Activated naive CD8-positive, alpha-beta T cell (primary cell): ENCODE results near the gene RAC2.
A peak's percentile ranks its signal among the peaks of the same experiment; 100 is the strongest.

Source experiments
- H3K27ac Mint-ChIP-seq: one replicate; pipeline ENCODE4 v1.8.0; 2021; ENCODE audit warnings: mixed read lengths
- H3K27me3 Mint-ChIP-seq: one replicate; pipeline ENCODE4 v1.8.0; 2021; ENCODE audit warnings: mixed read lengths
- H3K36me3 Mint-ChIP-seq: one replicate; pipeline ENCODE4 v1.8.0; 2021; ENCODE audit warnings: mixed read lengths
- H3K4me1 Mint-ChIP-seq: one replicate; pipeline ENCODE4 v1.8.0; 2021; ENCODE audit warnings: low read depth, mixed read lengths
- H3K4me3 Mint-ChIP-seq: one replicate; pipeline ENCODE4 v1.8.0; 2021; ENCODE audit warnings: mild to moderate bottlenecking, mixed read lengths
- H3K9me3 Mint-ChIP-seq: one replicate; pipeline ENCODE4 v1.8.0; 2021; ENCODE audit warnings: low read depth, mixed read lengths

RAC2 gene

GRCh38 chr22:37228106-37229011, 15.7 kb downstream of the RAC2 start:
- H3K4me3 Mint-ChIP-seq = peak overlapping the region; percentile 86
- peaks cover 88% of the 10 kb centered on the region for H3K4me1 Mint-ChIP-seq
- peaks cover 21% of the 10 kb centered on the region for H3K36me3 Mint-ChIP-seq
- H3K27ac Mint-ChIP-seq = peak overlapping the region; percentile 96
- no peaks in the 10 kb centered on the region for H3K9me3 Mint-ChIP-seq
- H3K27me3 Mint-ChIP-seq = no peaks in the 10 kb centered on the region

GRCh38 chr22:37226514-37226913, 17.6 kb downstream of the RAC2 start:
- peaks cover 25% of the 10 kb centered on the region for H3K36me3 Mint-ChIP-seq
- peaks cover 87% of the 10 kb centered on the region for H3K4me1 Mint-ChIP-seq
- H3K9me3 Mint-ChIP-seq = no peaks in the 10 kb centered on the region
- H3K4me3 Mint-ChIP-seq = peak overlapping the region; percentile 56
- no peaks in the 10 kb centered on the region for H3K27me3 Mint-ChIP-seq
- peak overlapping the region; percentile 98 for H3K27ac Mint-ChIP-seq

GRCh38 chr22:37226087-37226486, 18.0 kb downstream of the RAC2 start:
- Mint-ChIP-seq H3K27me3 (no peaks in the 10 kb centered on the region), H3K27ac (peak overlapping the region; percentile 98), H3K9me3 (no peaks in the 10 kb centered on the region), H3K4me1 (peaks cover 87% of the 10 kb centered on the region), H3K36me3 (peaks cover 27% of the 10 kb centered on the region), H3K4me3 (peak overlapping the region; percentile 47)

GRCh38 chr22:37225481-37225880, 18.6 kb downstream of the RAC2 start:
- Mint-ChIP-seq H3K9me3 (no peaks in the 10 kb centered on the region), H3K4me3 (peak overlapping the region; percentile 18), H3K27ac (peak overlapping the region; percentile 98), H3K27me3 (no peaks in the 10 kb centered on the region), H3K36me3 (peaks cover 30% of the 10 kb centered on the region), H3K4me1 (peaks cover 87% of the 10 kb centered on the region)

GRCh38 chr22:37224757-37225420, 19.2 kb downstream of the RAC2 start:
- Mint-ChIP-seq H3K9me3 (no peaks in the 10 kb centered on the region), H3K4me1 (peaks cover 88% of the 10 kb centered on the region), H3K4me3 (peak overlapping the region; percentile 27), H3K27me3 (no peaks in the 10 kb centered on the region), H3K36me3 (peaks cover 30% of the 10 kb centered on the region), H3K27ac (peak overlapping the region; percentile 98)

- H3K36me3 Mint-ChIP-seq = peaks cover 30% of the 10 kb centered on the region
- no peaks in the 10 kb centered on the region for H3K9me3 Mint-ChIP-seq
- H3K4me3 Mint-ChIP-seq = peak overlapping the region; percentile 77
- H3K27ac Mint-ChIP-seq = peak overlapping the region; percentile 98
- no peaks in the 10 kb centered on the region for H3K27me3 Mint-ChIP-seq
- peaks cover 88% of the 10 kb centered on the region for H3K4me1 Mint-ChIP-seq
Observed at GRCh38 chr22:37223965-37224551, 20.0 kb downstream of the RAC2 start.

- no peaks in the 10 kb centered on the region for H3K27me3 Mint-ChIP-seq
- H3K36me3 Mint-ChIP-seq = peaks cover 33% of the 10 kb centered on the region
- H3K27ac Mint-ChIP-seq = peak overlapping the region; percentile 98
- H3K9me3 Mint-ChIP-seq = no peaks in the 10 kb centered on the region
- peaks cover 87% of the 10 kb centered on the region for H3K4me1 Mint-ChIP-seq
- H3K4me3 Mint-ChIP-seq = peak overlapping the region; percentile 85
Observed at GRCh38 chr22:37222440-37222971, 21.6 kb downstream of the RAC2 start.

GRCh38 chr22:37221424-37222333, 22.4 kb downstream of the RAC2 start:
- Mint-ChIP-seq H3K27me3 (no peaks in the 10 kb centered on the region), H3K9me3 (no peaks in the 10 kb centered on the region), H3K27ac (peak overlapping the region; percentile 98), H3K36me3 (peaks cover 33% of the 10 kb centered on the region), H3K4me3 (peak overlapping the region; percentile 85), H3K4me1 (peaks cover 95% of the 10 kb centered on the region)

GRCh38 chr22:37220543-37220981, 23.5 kb downstream of the RAC2 start:
- H3K27me3 Mint-ChIP-seq = no peaks in the 10 kb centered on the region
- no peaks in the 10 kb centered on the region for H3K9me3 Mint-ChIP-seq
- peaks cover 93% of the 10 kb centered on the region for H3K4me1 Mint-ChIP-seq
- H3K36me3 Mint-ChIP-seq = peaks cover 33% of the 10 kb centered on the region
- peak overlapping the region; percentile 98 for H3K27ac Mint-ChIP-seq
- peak overlapping the region; percentile 85 for H3K4me3 Mint-ChIP-seq

GRCh38 chr22:37219533-37219932, 24.5 kb downstream of the RAC2 start:
- peaks cover 25% of the 10 kb centered on the region for H3K36me3 Mint-ChIP-seq
- H3K27me3 Mint-ChIP-seq = no peaks in the 10 kb centered on the region
- no peaks in the 10 kb centered on the region for H3K9me3 Mint-ChIP-seq
- peaks cover 86% of the 10 kb centered on the region for H3K4me1 Mint-ChIP-seq
- peak overlapping the region; percentile 98 for H3K27ac Mint-ChIP-seq
- H3K4me3 Mint-ChIP-seq = peak overlapping the region; percentile 85

GRCh38 chr22:37218771-37219411, 25.2 kb downstream of the RAC2 start:
- no peaks in the 10 kb centered on the region for H3K9me3 Mint-ChIP-seq
- H3K4me1 Mint-ChIP-seq = peaks cover 86% of the 10 kb centered on the region
- peak overlapping the region; percentile 85 for H3K4me3 Mint-ChIP-seq
- H3K27ac Mint-ChIP-seq = peak overlapping the region; percentile 98
- peaks cover 20% of the 10 kb centered on the region for H3K36me3 Mint-ChIP-seq
- no peaks in the 10 kb centered on the region for H3K27me3 Mint-ChIP-seq

- peaks cover 81% of the 10 kb centered on the region for H3K4me1 Mint-ChIP-seq
- peak overlapping the region; percentile 85 for H3K4me3 Mint-ChIP-seq
- no peaks in the 10 kb centered on the region for H3K27me3 Mint-ChIP-seq
- peak overlapping the region; percentile 98 for H3K27ac Mint-ChIP-seq
- H3K36me3 Mint-ChIP-seq = peaks cover 16% of the 10 kb centered on the region
- no peaks in the 10 kb centered on the region for H3K9me3 Mint-ChIP-seq
Observed at GRCh38 chr22:37218399-37218770, 25.7 kb downstream of the RAC2 start.

GRCh38 chr22:37215890-37216289, 28.2 kb downstream of the RAC2 start:
- Mint-ChIP-seq H3K27me3 (no peaks in the 10 kb centered on the region), H3K27ac (no peak overlapping the region), H3K36me3 (peaks cover 10% of the 10 kb centered on the region), H3K9me3 (no peaks in the 10 kb centered on the region), H3K4me1 (peaks cover 69% of the 10 kb centered on the region), H3K4me3 (no peak overlapping the region)

GRCh38 chr22:37214731-37215030, 29.4 kb downstream of the RAC2 start:
- Mint-ChIP-seq H3K4me1 (peaks cover 65% of the 10 kb centered on the region), H3K4me3 (no peak overlapping the region), H3K36me3 (peaks cover 7% of the 10 kb centered on the region), H3K27ac (peak overlapping the region; percentile 41), H3K9me3 (no peaks in the 10 kb centered on the region), H3K27me3 (no peaks in the 10 kb centered on the region)
